HG02852 (cell line): ENCODE measurements around the gene VWF.

ENCODE experiments used
- ATAC-seq: cut with Tn5 transposase; IDR thresholded peaks from one replicate; pipeline ENCODE4 v1.9.1; 2021; ENCODE audit warnings: mild to moderate bottlenecking, moderate library complexity; ENCODE audit not compliant: unreplicated experiment

The VWF gene

DNA sequence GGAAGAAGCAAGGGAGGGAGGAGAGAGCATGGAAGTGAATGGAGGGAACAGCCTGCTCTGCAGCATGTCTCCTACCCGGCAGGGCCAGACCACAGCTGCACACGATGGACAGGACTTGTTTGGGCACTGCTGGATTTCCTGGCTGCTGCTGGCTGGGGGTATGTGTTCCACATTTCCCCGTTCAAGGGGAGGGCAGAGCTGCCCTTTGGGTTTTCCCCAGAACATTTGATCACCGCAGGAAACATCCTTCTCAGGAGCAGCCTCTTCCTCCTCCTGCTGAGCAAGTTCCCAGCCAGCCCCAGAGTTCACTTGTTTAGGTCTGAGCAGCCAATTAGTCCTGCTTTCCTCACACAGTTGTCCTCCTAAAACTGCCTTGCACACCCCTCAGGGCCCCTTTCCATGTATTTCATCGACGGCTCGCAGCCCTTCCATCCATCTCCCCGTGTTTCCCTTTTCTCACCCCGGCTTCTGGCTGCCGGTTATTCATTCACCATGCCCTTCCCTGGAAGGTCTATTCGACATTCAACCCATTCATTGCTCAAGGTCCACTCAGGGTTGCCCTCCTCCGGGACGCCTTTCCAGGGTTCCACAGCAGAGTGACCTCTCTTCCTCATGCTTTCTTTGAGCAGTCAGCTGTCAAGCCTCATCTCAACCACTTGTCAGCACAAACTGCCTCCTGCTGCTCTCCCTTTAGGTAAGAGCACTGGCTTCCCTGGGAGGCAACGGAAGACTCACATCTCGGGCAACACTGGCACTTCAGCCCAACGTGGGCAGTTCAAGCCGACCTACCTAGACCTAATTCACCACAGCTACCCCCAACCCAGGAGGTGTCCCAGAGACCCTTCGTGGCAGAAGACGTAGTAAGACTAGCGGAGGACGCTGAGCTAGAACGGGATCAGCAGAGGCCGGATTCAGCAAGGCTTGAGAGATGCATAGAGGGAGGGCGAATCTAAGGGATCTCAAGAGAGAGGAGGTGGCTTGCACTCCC lies 159.3 kb downstream of the VWF start:
- ATAC-seq: no peak

DNA sequence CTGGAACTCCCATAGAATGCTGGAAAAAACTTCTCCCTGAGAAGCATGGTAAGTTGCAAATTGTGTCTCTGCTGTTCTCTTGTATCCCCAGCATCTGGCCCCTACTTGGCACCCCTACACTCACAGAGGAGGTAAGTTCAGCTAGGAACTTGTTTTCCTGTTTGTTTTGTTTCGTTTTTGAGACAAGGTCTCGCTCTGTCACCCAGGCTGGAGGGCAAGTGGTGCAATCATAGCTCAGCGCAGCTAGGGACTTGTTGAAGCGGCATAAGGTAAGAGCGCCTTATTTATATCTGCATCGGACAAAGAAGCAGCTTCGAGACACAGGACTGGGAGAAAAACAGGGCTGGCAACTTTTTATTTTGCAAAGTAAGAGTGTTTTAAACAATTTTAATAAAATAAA lies 161.0 kb downstream of the VWF start:
- no peak for ATAC-seq

DNA sequence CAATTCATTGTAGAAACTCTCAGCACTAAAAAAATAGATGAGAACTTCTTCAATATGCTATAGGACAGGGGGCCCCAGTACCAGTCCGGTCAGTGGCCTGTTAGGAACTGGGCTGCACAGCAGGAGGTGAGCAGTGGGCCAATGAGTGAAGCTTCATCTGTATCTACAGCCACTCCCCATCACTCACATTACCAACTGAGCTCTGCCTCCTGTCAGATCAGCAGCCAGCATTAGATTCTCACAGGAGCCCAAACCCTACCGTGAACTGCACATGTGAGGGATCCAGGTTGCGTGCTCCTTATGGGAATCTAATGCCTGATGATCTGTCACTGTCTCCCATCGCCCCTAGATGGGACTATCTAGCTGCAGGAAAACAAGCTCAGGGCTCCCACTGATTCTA lies 163.7 kb downstream of the VWF start:
- ATAC-seq: no peak

DNA sequence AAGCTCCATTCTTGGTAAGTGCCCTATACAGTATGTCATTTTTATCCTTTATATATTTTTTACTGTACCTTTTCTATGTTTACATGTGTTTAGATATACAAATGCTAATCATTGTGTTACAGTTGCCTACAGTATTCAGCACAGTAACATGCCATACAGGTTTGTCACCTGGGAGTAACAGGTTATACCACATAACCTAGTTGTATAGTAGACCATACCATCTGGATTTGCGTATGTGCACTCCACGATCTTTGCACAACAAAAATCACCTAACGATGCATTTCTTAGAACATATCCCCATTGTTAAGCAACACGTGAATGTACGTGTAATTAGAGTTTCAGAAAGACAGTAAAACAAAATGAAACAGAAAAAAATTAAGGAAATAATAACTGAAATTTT lies 167.5 kb downstream of the VWF start:
- no peak for ATAC-seq

DNA sequence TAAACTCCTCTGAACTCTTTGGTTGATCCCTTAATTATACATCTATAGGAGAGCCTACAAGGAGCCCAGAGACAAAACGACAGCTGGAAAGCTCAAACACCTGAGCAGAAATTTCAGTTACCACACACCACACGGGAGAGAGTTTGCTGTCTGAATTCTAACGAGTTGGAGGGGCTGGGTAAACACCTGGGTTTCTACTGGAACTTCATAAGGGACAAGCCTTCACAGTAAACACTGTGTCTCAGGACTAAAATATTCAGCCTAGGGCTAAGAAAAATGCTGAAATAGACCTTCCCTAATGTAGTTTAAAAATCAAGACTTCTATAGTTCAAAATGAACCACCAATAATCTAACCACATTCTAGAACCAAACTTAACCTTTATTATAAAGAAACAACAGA lies 169.8 kb downstream of the VWF start:
- ATAC-seq: no peak

DNA sequence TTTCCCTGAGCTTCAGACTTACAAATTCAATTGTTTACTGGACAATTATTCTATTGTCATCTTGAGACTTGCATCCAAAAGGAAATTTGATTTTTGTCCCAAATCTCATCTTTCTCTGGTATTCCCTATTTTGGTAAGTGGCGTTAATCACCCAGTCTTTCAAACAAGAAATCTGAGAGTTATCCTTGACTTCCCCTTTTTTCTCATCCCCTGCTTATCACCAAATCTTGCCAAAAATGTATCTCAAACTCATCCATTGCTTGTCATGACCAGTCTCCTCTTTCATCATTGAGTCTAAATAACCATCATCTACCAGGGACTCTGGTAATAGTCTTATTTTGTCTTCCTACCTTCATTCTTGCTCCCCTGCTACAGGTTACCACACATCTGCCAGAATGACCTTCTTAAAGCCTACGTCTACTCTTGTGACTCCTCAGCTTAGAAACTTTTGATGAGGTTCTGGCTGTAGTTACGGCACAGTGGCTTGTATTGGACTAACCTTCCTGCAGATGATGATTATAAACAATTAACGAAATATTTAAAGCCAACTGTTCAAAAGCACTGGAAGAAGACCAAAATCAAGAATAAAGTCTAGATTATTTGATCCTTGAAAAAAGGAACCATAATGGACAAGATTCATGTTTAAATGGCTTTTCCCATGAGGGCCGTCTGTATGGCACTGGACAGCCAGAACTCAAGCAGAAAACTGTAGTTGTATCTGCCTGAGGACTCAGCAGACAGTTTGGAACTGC lies 170.5 kb downstream of the VWF start:
- ATAC-seq: no peak

DNA sequence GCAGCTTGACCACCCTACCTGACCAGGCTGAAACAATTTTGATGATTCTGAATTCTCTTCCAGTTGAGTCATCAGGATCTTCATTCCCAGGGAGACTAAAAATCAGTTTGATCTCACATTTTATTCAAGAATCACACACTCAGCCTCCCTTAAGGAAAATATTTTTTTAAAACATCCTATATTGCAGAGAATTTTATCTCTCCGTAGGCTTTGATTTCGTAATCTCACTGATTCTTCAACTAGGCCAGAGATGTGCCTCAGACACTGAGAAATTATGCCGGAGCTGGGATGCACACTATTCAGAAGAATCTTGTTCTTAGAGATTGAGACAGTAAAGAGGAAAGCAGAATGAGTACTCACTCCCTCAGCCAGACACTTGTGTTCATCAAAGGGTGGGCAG lies 172.4 kb downstream of the VWF start:
- ATAC-seq: no peak

DNA sequence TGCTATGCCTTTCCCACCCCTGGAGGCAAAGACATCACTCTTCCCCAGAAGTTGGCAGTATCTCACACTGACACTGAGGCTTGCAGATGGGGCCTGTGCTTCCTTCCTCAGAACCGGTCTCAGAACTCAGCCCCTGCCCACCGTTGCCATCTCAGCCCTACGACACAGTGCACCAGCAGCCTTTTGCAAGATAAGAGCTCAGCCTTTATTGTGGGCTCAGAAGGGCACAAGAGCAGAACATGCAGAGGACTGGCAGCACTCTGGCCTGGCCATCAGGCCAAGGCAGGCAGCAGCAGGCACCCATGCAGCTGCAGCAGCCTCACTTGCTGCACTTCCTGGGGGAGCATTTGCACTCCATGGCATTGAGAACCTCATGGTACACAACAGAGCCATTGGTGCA lies 175.8 kb downstream of the VWF start:
- no peak for ATAC-seq

DNA sequence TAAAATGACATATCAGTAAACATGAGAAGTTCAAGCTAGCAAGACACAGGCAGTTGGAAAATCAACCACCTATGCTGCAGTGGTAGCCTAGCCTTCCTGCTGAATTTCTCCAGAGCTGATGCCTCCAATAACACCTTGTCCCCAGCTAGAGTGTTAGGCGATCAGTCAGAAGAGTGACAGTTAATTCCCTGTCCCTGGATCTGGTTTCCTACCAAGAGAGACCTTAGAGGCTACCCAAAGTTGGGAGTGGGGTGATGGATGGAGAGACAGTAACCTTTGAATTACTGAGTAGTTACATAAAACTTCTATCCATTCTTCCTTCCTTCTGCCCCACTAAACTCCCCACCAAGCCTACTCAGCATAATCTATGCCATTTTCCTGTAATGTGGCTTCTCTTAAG lies 177.5 kb downstream of the VWF start:
- no peak for ATAC-seq

DNA sequence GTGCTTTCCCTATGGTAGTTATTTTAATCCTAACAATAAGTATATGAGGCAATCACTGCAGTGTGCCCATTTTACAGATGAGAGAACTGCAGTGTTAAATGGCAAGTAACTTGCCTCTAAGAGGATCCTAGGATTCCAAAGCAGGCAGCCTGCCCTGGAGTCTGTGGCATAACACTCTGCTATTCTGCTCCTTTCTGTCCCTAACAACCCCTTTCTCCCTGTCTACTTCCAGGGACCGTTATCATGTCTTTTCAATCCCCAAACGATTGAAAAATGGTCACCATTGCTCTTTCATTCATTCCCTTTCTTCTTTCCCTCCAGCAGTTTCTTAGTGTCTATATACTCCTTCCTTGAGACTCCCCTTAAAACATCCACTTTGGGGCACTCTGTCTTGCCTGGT lies 178.1 kb downstream of the VWF start:
- no peak for ATAC-seq

DNA sequence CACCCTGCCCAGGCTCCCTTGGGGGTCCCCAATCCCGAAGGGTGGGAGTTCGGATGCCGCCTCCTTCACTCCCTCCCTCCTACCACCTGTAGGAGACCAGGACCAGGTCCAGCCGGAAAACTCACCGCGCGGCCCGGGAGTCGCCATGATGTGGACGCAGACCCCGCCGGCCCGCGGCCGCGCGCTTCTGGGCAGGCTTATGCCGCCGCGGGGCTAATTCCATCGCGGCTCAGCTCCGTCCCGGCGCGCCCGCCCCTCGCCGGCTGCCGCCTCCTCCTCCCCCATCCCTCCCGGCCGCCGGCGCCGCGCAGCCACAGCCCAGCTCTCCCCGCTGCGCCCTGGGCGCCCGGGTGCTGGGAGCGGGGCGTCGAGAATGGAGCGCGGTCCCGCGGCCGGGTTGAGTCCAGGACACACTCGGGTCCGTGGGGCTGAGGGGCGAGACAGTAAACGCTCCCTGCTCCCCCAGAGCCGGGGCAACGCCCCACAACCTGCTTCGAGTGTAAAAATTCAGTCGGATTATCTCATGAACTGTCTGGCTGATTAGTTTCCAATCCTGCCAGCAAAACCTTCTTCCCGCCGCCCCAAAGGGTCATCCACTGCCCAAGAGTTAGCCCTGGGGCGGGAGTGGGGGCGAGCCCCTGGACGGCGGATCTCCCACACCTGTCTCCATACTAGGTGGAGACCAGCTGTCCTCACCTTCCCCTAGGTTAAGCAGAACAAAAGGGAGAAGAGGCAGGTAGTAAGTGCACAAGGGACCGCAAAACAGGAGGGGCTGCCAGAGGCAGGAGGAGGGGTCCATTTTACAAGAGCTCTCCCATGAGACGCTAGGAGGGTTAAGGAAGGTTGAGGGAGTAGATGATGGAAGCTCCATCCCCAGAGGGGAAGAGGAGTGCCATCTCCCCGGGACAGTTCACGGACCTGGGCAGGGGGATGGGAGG lies 179.1 kb downstream of the VWF start, which contains the start of gene ANO2:
Gene ANO2 (minus strand): TSS at position 189 of the 938 bp plus-strand sequence. CDS start 42 bp downstream, at position 147.
- no peak for ATAC-seq

DNA sequence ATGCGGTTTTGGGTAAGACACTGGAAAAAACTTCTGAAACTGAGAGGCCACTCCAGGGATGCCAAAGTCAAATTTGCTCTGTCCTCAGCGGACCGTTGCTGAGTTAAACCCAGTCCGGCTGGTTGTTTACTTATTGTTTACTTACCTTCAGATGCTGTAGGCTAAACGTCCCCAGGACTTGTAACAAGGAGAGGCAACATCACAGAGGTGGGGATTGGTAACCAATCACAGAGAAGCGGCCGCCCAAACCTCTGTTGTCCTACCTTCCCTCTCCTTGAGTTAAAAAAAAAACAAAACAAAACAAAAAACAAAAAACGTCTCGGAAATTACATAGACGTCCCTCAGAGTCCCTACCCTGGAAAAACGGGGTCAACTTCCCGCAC lies 179.8 kb downstream of the VWF start:
- ATAC-seq: no peak

DNA sequence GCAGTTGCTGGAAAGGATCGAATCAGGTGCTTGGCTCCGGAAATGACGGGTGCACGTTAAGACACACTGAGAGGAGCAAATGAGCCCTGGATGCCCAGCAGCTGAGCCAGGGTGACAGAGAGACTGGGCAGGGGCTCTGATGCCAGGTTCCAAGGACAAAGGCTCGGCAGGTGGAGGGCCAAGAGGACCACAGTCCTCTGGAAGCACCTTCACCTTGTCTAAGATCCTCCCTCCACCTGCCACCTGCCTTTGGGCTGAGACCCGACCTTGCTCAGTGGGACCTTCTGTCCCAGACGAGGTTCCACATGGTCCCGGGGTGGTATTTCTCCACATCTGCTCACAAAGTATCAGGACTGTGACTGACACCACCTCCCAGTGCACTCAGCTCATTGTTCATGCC lies 180.4 kb downstream of the VWF start:
- ATAC-seq: no peak

DNA sequence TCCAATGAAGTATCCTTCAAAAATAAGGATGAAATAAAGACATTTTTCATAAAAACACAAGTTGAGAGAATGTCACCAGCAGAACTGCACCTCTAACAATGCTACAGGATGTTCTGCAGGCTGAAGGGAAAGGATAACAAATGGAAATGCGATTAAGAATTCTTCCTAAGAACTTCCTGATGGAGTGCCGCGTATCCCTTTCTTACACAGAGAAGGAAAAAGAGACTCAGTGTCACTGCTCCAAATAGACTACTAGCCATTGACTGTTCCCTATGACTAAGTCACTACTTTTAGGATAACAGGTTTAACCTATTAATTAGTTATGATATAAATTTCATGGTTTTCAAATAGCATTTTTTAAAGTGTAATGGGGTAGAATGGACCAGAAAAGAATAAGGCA lies 182.6 kb downstream of the VWF start:
- ATAC-seq: no peak

DNA sequence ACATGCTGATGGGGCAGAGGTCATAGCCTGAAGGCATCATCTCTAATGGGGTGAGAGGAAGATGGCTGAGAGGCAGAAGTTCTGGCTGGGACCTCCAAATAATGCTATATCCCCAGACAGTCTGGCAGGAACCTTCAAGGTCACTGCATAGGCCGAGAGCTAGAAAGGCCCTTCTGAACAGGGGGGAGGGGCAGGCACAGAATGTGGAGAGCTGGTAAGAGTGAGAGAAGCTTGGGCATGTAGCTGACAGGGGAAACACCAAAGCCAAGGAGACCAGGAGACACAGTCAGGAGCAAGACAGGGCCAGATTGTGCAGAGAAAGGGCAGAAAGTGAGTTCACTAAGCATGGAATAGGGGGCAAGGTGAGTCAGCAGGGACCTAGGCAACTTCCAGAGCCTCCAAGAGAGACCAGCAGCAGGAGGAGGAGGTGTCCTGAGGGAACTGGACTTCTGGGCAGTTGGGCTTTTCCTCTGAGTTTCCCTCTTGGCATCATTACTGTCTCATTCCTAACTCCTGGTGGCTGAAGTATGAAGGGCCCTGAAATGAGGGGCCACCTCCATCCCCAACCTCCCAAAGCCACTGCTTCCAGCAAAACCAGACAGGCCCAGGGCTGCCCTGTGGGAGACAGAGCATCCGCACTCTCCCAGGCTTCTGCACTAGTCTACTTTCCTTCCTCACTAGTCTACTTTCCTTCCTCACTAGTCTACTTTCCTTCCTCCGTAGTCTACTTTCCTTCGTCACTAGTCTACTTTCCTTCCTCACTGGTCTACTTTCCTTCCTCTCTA lies 196.5 kb downstream of the VWF start:
- ATAC-seq: no peak

DNA sequence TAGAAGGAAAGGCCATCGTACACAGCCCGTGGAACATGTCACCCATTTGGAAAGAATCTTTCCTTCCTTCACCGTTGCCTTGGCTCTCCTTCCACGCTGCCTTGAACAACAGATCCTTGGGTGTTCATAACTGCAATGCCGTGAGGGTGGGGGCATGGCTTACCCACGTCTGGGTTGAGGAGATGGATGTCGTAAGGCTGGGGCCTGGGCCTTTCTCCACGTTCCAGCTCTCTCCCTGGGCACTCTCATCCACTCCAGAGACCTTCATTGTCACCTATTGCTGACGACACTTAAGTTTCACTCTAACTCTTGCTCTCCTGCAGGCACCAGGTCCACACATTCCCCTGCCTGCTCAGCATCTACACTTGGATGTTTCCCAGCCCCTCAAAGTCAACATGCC lies 198.8 kb downstream of the VWF start:
- ATAC-seq: no peak

DNA sequence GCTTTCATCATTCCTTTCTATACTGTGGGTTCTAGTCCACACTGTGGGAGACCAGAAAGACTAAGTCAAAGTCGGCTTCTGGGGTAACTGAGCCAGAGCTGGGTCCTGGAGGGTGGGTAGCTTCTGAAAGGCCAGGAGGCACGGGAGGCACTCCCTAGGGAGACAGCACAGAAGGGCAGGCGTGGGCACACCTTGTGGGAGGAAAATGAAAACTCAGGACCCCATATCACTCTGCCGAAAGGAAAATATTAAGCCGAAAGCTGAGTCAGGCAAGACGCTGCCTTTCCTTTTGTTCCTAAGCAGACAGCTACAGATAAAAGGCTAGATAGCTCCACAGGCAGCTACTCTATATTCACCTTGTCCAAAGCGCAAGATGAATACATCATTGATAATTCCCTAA lies 200.1 kb downstream of the VWF start:
- no peak for ATAC-seq

DNA sequence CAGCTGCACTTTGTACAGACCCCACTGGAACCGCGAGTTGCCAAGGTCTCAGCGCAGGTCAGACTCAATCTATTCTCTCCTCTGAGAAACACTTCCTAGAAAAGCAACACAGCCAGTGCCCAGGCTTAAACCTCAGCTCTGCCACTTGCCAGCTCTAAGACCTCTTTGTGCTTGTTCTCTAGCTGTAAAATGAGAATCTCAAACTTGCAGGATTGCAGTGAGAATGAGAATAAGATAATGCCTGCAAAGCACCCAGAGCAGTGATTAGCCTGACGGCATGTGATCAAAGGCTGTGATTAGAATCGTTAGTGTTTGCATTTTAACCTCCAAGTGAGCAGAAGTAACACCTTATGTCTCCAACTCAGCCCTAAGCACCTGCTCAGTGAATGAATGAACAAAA lies 200.7 kb downstream of the VWF start:
- ATAC-seq: no peak

DNA sequence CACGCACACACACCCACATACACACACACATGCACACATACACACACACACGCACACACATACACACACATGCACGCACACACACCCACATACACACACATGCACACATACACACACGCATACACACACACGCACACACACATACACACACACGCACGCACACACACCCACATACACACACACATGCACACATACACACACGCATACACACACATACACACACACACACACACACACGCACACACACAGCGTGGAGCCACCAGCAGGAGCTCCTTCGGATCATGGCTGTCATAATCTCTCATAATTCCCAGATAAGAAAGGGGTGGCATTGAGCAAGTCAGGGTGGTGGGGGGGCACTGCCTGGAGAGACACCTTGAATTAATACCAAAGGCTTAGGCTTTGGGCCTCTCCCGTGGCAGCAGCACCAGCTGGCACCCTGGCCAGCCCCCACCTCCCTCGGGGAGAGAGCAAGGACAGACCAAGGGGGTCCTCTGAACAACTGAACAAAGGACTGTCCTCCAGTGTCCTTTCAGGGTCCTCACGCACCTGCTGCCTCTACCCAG lies 201.3 kb downstream of the VWF start:
- ATAC-seq: no peak
